ENCODE measurements around the gene SLC4A3.

Gene SLC4A3

GRCh38 chr2:219631904-219632759 lies 4.7 kb downstream of the SLC4A3 start:
- no peak for DNase-seq (ENCODE audit: low spot score)

- no peak for DNase-seq (ENCODE audit: low spot score)
Observed at GRCh38 chr2:219632760-219633105, 5.3 kb downstream of the SLC4A3 start.

GRCh38 chr2:219633276-219634065 lies 6.0 kb downstream of the SLC4A3 start:
- DNase-seq (ENCODE audit: low spot score): no peak

GRCh38 chr2:219634171-219634940 lies 6.9 kb downstream of the SLC4A3 start:
- DNase-seq (ENCODE audit: low spot score): no peak

DNA sequence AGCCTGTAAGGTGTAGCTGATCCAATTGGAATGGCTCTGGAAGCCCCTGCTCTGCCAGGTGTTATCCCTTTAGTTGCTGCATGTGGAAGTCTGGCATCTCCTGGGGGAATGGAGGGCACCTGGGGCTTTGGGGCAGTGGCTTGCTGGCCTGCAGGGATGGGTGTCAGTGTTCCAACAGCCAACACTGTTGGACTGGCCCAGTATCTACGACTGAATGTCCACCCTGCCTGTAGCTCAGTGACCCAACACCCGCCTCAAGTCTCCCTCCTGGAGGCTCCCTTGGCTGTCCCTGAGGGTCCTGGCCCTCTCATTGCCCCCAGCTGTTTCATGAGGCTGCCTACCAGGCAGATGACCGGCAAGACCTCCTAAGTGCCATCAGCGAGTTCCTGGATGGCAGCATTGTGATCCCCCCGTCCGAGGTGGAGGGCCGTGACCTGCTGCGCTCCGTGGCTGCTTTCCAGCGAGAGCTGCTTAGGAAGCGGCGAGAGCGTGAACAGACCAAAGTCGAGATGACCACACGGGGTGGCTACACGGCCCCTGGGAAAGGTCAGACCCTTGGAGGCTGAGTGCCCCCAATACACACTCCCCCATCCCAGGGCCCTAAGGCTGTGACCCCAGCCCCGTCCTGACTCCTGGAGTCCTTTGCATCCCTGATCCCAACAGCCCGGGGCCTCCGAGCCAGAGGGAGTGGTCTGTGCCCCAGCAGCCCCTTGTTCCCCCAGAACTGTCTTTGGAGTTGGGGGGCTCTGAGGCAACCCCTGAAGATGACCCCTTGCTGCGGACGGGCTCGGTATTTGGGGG lies 7.7 kb downstream of the SLC4A3 start:
- no peak for DNase-seq (ENCODE audit: low spot score)

DNA sequence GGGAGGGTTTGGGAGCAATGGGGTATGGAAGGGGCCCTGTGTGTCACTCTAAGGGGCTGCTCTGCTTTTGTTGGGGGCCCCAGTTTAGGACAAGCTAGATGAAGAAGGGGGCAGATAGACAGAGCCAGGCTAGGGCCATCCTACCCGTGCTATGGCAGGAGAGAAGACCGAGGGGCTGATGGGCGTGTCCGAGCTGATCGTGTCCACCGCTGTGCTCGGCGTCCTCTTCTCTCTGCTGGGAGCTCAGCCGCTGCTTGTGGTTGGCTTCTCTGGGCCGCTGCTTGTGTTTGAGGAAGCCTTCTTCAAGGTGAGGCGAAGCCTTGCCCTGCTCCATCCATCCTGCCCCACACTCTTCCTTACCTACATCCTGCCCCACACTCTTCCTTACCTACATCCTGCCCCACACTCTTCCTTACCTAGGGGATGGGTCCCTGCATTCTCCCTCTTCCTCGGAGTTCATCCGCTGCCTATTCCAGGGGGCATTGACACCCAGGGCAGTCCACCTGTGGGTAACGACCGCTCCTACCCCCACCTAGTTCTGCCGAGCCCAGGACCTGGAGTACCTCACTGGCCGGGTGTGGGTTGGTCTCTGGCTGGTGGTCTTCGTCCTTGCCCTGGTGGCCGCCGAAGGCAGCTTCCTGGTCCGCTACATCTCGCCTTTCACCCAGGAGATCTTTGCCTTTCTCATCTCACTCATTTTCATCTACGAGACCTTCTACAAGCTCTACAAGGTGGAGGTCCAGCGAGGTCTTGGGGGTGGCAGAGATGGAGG lies 8.9 kb downstream of the SLC4A3 start:
- no peak for DNase-seq (ENCODE audit: low spot score)

- DNase-seq (ENCODE audit: low spot score): no peak
Observed at GRCh38 chr2:219636941-219637841, 9.8 kb downstream of the SLC4A3 start.

DNA sequence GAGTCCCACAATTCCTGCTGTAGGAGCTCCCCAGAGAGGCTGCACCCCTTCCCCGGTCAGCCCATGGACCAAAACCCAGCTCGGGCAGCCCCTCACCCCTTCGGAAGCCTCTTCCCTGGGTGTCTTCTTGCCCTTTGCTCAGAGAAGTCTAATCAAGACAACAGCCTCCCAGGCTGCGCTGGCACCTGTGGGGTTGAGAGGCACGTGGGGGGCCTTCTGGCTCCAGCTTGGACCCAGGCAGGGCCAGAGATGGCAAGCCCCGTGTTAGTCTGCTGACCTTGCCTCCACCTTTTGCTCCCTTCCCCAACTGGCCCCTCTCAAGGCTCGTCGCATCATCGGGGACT lies 10.4 kb downstream of the SLC4A3 start:
- DNase-seq (ENCODE audit: low spot score): no peak

DNA sequence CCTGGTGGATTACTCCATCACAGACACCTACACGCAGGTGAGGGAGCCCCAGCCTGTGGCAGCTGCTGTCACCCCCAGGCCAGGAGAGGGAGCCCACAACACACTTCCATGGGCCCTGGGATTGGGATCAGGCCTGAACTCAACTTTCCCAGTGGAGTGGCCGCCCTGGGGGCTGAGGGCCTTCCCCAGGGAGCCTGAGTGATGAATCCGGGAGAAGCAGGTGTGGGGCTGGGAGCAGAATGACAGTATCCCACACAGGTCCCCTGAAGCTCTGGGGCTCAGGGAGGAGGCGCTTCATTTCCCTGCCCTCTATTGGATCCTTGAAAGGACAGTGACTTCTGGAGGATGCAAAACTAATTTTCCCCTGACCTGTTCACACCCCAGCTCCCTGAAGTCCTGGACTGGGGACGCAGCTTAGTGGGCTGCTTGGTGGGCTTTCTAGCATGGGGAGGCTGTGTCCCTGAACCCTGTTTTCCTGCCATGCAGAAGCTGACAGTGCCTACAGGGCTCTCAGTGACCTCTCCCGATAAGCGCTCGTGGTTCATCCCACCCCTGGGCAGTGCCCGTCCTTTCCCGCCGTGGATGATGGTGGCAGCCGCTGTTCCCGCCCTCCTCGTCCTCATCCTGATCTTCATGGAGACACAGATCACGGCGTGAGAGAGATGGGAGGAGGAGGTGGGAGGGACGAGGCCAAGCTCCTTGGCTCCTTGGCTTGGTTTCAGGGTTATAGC lies 11.0 kb downstream of the SLC4A3 start:
- DNase-seq (ENCODE audit: low spot score): no peak

- DNase-seq (ENCODE audit: low spot score): no peak
Observed at GRCh38 chr2:219638948-219639755, 11.7 kb downstream of the SLC4A3 start.

- no peak for DNase-seq (ENCODE audit: low spot score)
Observed at GRCh38 chr2:219641390-219642068, 14.1 kb downstream of the SLC4A3 start.

DNA sequence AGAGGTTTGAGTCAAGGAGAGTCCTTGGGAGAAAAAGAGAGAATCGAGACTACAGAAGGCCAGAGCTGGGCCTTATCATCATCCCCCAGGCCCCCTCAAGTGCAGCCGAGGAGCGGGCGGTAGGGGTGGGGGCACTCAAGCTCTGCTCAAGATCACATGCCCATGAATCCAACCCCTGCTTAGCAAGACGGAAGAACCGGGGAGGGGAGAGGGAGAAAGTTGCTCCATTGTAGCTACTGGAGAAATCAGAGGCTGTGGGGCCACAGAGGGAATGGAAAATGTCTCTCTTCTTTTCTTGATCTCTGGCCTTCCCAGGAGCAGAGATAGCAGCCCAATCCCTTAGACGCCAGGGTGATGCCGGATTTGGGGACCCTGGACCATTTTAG lies 14.6 kb downstream of the SLC4A3 start:
- DNase-seq (ENCODE audit: low spot score): no peak

- DNase-seq (ENCODE audit: low spot score): peak; percentile 78
Observed at GRCh38 chr2:219642465-219643083, 15.1 kb downstream of the SLC4A3 start.

GRCh38 chr2:219643084-219643473 lies 15.6 kb downstream of the SLC4A3 start:
- no peak for DNase-seq (ENCODE audit: low spot score)

DNA sequence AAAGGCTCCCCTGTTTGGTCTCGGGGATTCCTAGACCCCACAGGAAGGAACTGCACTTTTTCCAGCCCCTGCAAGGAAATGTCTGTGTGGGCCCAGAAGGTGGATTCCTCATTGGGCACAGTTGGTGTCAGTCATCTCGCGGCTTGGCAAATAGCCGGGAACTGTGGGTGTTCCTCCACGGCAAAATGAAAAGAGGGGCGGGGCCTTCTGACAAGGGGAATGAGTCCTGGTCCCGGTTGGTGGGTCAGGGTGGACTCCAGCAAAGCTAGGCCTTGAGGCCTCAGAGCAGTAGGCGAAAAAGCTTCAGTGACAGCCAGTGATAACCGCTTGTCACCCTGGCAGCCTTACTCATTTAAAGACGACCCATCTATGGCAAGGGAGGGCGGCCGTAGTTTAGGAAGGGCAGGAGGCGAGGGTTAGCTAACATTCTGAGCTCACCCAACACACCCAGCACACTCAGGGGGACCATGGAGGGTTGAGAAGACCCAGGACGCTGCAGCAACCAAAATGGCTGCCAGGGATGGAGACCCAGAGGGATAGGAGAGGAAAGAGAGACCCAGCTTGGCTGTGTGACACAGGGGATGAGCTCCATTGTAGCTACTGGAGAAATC lies 16.5 kb downstream of the SLC4A3 start:
- no peak for DNase-seq (ENCODE audit: low spot score)

DNA sequence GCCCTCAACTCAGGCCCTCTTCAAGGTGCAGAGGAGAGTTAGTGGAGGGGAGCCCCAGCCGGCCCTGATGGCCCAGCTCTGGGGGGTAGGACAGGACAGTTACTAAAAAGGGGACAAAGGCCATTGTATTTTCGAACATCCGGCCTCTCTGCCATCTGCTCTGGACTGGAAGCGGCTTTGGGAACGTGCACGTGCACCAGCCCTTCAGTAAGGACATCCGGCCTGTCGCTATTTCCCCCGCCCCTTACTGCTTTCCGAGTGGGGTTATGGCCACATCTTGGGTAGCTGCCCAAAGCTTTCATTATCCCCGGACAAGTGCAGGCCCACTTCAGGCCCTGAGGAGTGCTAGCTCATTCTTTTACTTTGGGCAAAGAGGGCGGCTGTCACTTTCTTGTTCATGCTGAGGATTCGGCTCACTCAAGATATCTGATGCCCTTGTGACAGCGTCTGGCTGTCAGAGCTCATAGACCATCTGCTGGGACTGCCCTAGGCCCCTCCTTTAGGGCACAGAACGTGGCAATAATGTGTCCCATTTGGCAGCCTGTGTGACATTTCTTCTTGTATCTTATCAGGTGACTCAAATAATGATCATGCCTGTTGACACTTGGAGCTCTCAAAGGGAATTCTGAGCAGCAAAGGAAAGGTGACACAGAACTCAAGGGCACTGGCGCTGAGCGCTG lies 17.5 kb downstream of the SLC4A3 start:
- no peak for DNase-seq (ENCODE audit: low spot score)

Measured in hematopoietic multipotent progenitor cell treated with erythropoietin and hydrocortisone succinate and interleukin-3 and kit ligand, for 15 days (in vitro differentiated cells).